Mesenchymal stem cell (in vitro differentiated cells and primary cell): Measurements from ENCODE around the gene RPS16.
A peak's percentile ranks its signal among the peaks of the same experiment; 100 is the strongest.

Experiments
- DNase-seq: peaks from one replicate; pipeline ENCODE4 v3.0.0-alpha.2; 2013
- H2AFZ ChIP-seq: one replicate; pipeline ENCODE4 v1.6.1; 2013; ENCODE audit warnings: low read depth, mild to moderate bottlenecking, control low read depth, inconsistent platforms, low read length, moderate library complexity
- H2AK5ac ChIP-seq: 2 replicates; pipeline ENCODE4 v1.6.1; 2013; ENCODE audit warnings: low read length, moderate library complexity, mild to moderate bottlenecking, inconsistent platforms; ENCODE audit not compliant: severe bottlenecking
- H2BK120ac ChIP-seq: one replicate; pipeline ENCODE4 v1.6.1; 2013; ENCODE audit warnings: low read depth, mild to moderate bottlenecking, inconsistent platforms, low read length, moderate library complexity
- H2BK12ac ChIP-seq, 2 experiments: one replicate each; pipeline ENCODE4 v1.6.1; 2013; ENCODE audit warnings: inconsistent platforms in 2 of 2, low read length in 2 of 2, mild to moderate bottlenecking in 2 of 2, moderate library complexity in 2 of 2, control low read depth in 1 of 2
- H2BK15ac ChIP-seq: one replicate; pipeline ENCODE4 v1.6.1; 2013; ENCODE audit warnings: mild to moderate bottlenecking, low read depth, inconsistent platforms; ENCODE audit not compliant: poor library complexity, severe bottlenecking
- H2BK5ac ChIP-seq: 2 replicates; pipeline ENCODE4 v1.6.1; 2013; ENCODE audit warnings: low read depth, mild to moderate bottlenecking, low read length, control low read depth, inconsistent platforms; ENCODE audit not compliant: poor library complexity, severe bottlenecking
- H3K14ac ChIP-seq, 2 experiments: one replicate each; pipeline ENCODE4 v1.6.1; 2013; ENCODE audit warnings: inconsistent platforms in 2 of 2, low read length in 2 of 2, control low read depth in 1 of 2, mild to moderate bottlenecking in 1 of 2, moderate library complexity in 1 of 2
- H3K18ac ChIP-seq, 2 experiments: one replicate each; pipeline ENCODE4 v1.6.1; 2013; ENCODE audit warnings: inconsistent platforms in 2 of 2, low read length in 2 of 2, control low read depth in 1 of 2, low read depth in 1 of 2, mild to moderate bottlenecking in 1 of 2
- H3K23ac ChIP-seq, 2 experiments: one replicate each; pipeline ENCODE4 v1.6.1; 2013; ENCODE audit warnings: inconsistent platforms in 2 of 2, low read length in 2 of 2, mild to moderate bottlenecking in 2 of 2, moderate library complexity in 2 of 2, control low read depth in 1 of 2
- H3K27ac ChIP-seq: 2 replicates; pipeline ENCODE4 v1.5.1; 2013; ENCODE audit warnings: mild to moderate bottlenecking, moderate library complexity, low read length, control low read depth, inconsistent platforms; ENCODE audit not compliant: poor library complexity, severe bottlenecking
- H3K27me3 ChIP-seq, 2 experiments: 2 replicates each; pipeline versions ENCODE4 v1.6.1 to v1.7.0; 2013; ENCODE audit warnings: low read length in 2 of 2, mild to moderate bottlenecking in 2 of 2, moderate library complexity in 2 of 2, control low read depth in 1 of 2, inconsistent platforms in 1 of 2; ENCODE audit not compliant: control insufficient read depth in 1 of 2, insufficient read depth in 1 of 2
- H3K36me3 ChIP-seq, 2 experiments: 2 replicates each; pipeline versions ENCODE4 v1.6.1 to v1.7.0; 2013; ENCODE audit warnings: low read length in 2 of 2, control low read depth in 1 of 2, inconsistent platforms in 1 of 2, low read depth in 1 of 2, mild to moderate bottlenecking in 1 of 2; ENCODE audit not compliant: insufficient read depth in 2 of 2, control insufficient read depth in 1 of 2
- H3K4ac ChIP-seq, 2 experiments: one replicate each; pipeline ENCODE4 v1.6.1; 2013; ENCODE audit warnings: inconsistent platforms in 2 of 2, low read length in 2 of 2, mild to moderate bottlenecking in 2 of 2, moderate library complexity in 2 of 2, control low read depth in 1 of 2, low read depth in 1 of 2
- H3K4me1 ChIP-seq: 2 replicates; pipeline ENCODE4 v1.6.1; 2013; ENCODE audit warnings: low read depth, low read length, control low read depth; ENCODE audit not compliant: control insufficient read depth, insufficient read depth
- H3K4me2 ChIP-seq: 2 replicates; pipeline ENCODE4 v1.6.1; 2013; ENCODE audit warnings: low read length, mild to moderate bottlenecking, inconsistent platforms; ENCODE audit not compliant: poor library complexity, severe bottlenecking
- H3K4me3 ChIP-seq, 2 experiments: 2 replicates each; pipeline versions ENCODE4 v1.5.1 to v1.7.0; 2013; ENCODE audit warnings: low read length in 2 of 2, mild to moderate bottlenecking in 2 of 2, control low read depth in 1 of 2, low read depth in 1 of 2; ENCODE audit not compliant: insufficient read depth in 1 of 2
- H3K79me1 ChIP-seq: replicated peaks from 2 replicates; pipeline ENCODE4 v1.6.1; 2013; ENCODE audit warnings: mild to moderate bottlenecking, control low read depth, low read length, inconsistent platforms; ENCODE audit not compliant: poor library complexity, severe bottlenecking
- H3K9ac ChIP-seq: 2 replicates; pipeline ENCODE4 v1.7.0; 2013; ENCODE audit warnings: mild to moderate bottlenecking, low read length, moderate library complexity
- H3K9me3 ChIP-seq: 2 replicates; pipeline ENCODE4 v1.7.0; 2013; ENCODE audit warnings: mild to moderate bottlenecking, low read length; ENCODE audit not compliant: control insufficient read depth
- H4K8ac ChIP-seq: one replicate; pipeline ENCODE4 v1.6.1; 2013; ENCODE audit warnings: inconsistent platforms, mild to moderate bottlenecking, low read length, moderate library complexity
- H4K91ac ChIP-seq: one replicate; pipeline ENCODE4 v1.6.1; 2013; ENCODE audit warnings: mild to moderate bottlenecking, low read length, inconsistent platforms
- WGBS: methylation state at CpG from one replicate; pipeline ENCODE4 v1.1.7; 2013; ENCODE audit warnings: mixed read lengths; 5-methylcytosine and 5-hydroxymethylcytosine counted together

Gene RPS16

DNA sequence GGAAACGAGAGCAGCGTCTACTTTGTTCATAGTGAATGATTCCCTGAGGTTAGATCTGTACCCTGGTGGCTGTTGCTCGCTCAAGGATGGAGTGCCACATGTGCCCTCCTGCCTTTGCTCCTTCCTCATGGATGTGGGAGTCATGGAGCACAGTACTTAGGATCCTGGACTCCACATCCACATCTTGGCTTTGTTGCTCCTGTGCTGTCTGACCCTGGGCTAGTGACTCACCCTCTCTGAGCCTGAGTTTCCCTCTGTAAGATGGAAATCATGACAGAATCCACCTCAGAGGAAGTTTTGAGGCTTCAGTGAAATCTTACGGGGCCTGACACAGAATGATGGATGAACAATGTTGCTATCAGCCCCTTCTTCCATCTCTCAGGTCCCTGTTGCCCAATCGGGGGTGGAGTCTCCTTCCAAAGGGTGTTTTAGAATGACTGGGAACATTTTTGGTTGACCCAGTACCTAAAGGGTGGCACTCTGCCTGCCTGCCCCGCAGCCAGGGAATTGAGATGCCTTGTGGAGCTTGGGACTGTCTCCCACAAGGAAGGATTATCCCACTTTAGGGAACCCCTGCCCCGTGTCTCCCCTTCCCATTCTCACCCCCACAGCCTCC lies 35.1 kb upstream of the RPS16 start:
- no peak overlapping the region for H3K23ac ChIP-seq
- H2BK12ac ChIP-seq, result no peak overlapping the region
- H2AK5ac ChIP-seq, result no peak overlapping the region
- H3K4me2 ChIP-seq, result no peak overlapping the region
- no peak overlapping the region for H2BK15ac ChIP-seq
- no peak overlapping the region for H3K27ac ChIP-seq
- H3K36me3 ChIP-seq, result peaks cover 94 to 100% of the 10 kb centered on the region in 2 experiments
- H4K8ac ChIP-seq, result no peak overlapping the region
- H2AFZ ChIP-seq, result no peak overlapping the region
- H3K9me3 ChIP-seq, result no peaks in the 10 kb centered on the region
- peak overlapping the region; percentile 17 for H3K9ac ChIP-seq
- WGBS, result 93% methylated on average over 7 of the region's 7 CpGs
- no peaks in the 10 kb centered on the region for H3K27me3 ChIP-seq
- no peak overlapping the region for H3K4ac ChIP-seq
- no peak for DNase-seq
- no peak overlapping the region for H3K4me3 ChIP-seq
- H3K14ac ChIP-seq, result no peak overlapping the region
- no peak overlapping the region for H4K91ac ChIP-seq
- H2BK5ac ChIP-seq, result no peak overlapping the region
- no peak overlapping the region for H3K18ac ChIP-seq
- no peaks in the 10 kb centered on the region for H3K4me1 ChIP-seq
- no peak overlapping the region for H2BK120ac ChIP-seq
- H3K79me1 ChIP-seq, result peaks cover 53% of the 10 kb centered on the region

DNA sequence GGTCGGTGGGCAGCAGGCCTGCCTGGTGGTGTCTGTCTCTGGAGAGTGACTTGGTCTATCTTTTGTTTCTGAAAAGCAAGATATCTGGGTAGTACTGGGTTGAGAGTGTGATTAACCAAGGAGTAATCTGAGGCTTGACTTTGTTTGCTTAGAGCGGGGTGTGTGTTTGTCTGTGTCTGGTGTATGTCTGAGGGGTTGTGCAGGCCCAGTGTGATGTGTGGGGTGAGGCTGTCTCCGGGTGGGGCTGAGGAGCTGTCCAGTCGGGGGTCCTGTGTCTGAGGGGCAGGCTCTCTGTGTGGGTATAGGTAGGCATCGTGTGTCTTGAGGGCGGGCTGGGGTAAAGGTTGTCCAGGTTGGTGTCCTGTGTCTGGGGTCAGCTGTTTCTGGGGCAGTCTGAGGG lies 33.8 kb upstream of the RPS16 start:
- no peaks in the 10 kb centered on the region for H3K9me3 ChIP-seq
- H3K36me3 ChIP-seq, result peaks cover 99 to 100% of the 10 kb centered on the region in 2 experiments
- H3K23ac ChIP-seq, result no peak overlapping the region
- no peak overlapping the region for H2BK15ac ChIP-seq
- no peak overlapping the region for H2BK120ac ChIP-seq
- no peak overlapping the region for H4K8ac ChIP-seq
- WGBS, result 98% methylated on average over 6 of the region's 6 CpGs
- H2BK5ac ChIP-seq, result no peak overlapping the region
- no peak overlapping the region for H3K4me3 ChIP-seq
- no peak overlapping the region for H3K27ac ChIP-seq
- peaks cover 59% of the 10 kb centered on the region for H3K79me1 ChIP-seq
- H2AFZ ChIP-seq, result no peak overlapping the region
- H3K4ac ChIP-seq, result no peak overlapping the region
- H3K27me3 ChIP-seq, result no peaks in the 10 kb centered on the region
- no peak overlapping the region for H3K4me2 ChIP-seq
- no peaks in the 10 kb centered on the region for H3K4me1 ChIP-seq
- DNase-seq, result no peak
- H3K14ac ChIP-seq, result no peak overlapping the region
- H3K9ac ChIP-seq, result no peak overlapping the region
- no peak overlapping the region for H4K91ac ChIP-seq
- H3K18ac ChIP-seq, result no peak overlapping the region
- H2AK5ac ChIP-seq, result no peak overlapping the region
- no peak overlapping the region for H2BK12ac ChIP-seq

DNA sequence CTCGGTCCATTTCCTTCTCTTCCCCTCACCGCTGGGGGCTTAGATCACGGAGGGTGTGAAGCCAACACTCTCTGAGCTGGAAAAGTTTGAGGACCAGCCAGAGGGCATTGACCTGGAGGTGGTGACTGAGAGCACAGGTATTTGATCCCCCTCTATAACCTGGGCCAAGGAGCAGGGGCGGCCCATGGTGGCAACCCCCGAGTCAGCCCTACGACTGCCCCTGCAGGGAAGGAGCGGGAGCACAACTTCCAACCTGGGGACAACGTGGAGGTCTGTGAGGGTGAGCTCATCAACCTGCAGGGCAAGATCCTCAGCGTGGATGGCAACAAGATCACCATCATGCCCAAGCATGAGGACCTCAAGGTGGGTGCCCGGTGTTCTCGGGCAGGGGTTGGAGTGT lies 33.3 kb upstream of the RPS16 start:
- Histone ChIP-seq H3K36me3 (peaks cover 96 to 99% of the 10 kb centered on the region in 2 experiments), H3K4ac (no peak overlapping the region), H2AK5ac (no peak overlapping the region), H3K14ac (no peak overlapping the region), H2BK120ac (no peak overlapping the region), H3K27me3 (no peaks in the 10 kb centered on the region), H3K27ac (no peak overlapping the region), H3K4me1 (no peaks in the 10 kb centered on the region), H4K8ac (no peak overlapping the region), H3K9me3 (no peaks in the 10 kb centered on the region), H3K4me2 (no peak overlapping the region), H3K4me3 (no peak overlapping the region), H2BK15ac (no peak overlapping the region), H2BK12ac (no peak overlapping the region), H3K23ac (no peak overlapping the region), H3K18ac (no peak overlapping the region), H3K79me1 (peaks cover 57% of the 10 kb centered on the region), H3K9ac (no peak overlapping the region), H2AFZ (no peak overlapping the region), H2BK5ac (no peak overlapping the region), H4K91ac (no peak overlapping the region)
- DNase-seq, result no peak
- 92% methylated on average over 11 of the region's 11 CpGs for WGBS

DNA sequence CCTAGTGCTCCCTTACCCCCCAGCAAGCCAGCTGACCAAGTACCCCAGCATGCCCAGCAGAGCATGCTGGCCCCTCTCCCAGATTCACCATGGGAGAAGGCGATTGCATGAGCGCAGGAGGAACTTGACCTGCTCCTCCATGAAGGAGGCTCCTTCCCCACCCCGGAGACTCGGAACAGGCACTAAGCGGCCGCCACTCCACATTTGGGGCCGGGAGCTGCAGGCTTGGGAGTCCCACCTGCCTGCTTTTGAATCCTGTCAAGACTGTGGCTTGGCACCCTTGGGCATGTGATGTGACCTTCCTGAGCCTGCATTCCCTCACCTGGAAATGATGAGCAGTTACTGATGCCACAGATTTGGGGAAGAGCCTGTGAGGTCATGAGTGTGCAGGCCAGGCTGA lies 32.2 kb upstream of the RPS16 start:
- Histone ChIP-seq H3K14ac (no peak overlapping the region), H4K91ac (no peak overlapping the region), H3K27me3 (no peaks in the 10 kb centered on the region), H2BK120ac (no peak overlapping the region), H2AFZ (no peak overlapping the region), H3K9me3 (no peaks in the 10 kb centered on the region), H3K79me1 (peaks cover 57% of the 10 kb centered on the region), H3K4me1 (no peaks in the 10 kb centered on the region), H3K23ac (no peak overlapping the region), H3K9ac (no peak overlapping the region), H2AK5ac (no peak overlapping the region), H2BK12ac (no peak overlapping the region), H3K36me3 (peaks cover 90 to 93% of the 10 kb centered on the region in 2 experiments), H3K4me2 (no peak overlapping the region), H3K27ac (no peak overlapping the region), H3K18ac (no peak overlapping the region), H2BK5ac (no peak overlapping the region), H3K4me3 (no peak overlapping the region), H2BK15ac (no peak overlapping the region), H3K4ac (no peak overlapping the region), H4K8ac (no peak overlapping the region)
- DNase-seq, result no peak
- WGBS, result 98% methylated on average over 7 of the region's 7 CpGs
